Activated CD8-positive, alpha-beta T cell treated with anti-CD3 and anti-CD28 coated beads for 36 hours (primary cell): ENCODE measurements around the gene RAD51B. TPM values are rescaled to one million over a fixed set of nuclear protein-coding genes. Genes with fewer than 3 reads are reported as not detected.

Source experiments
- ATAC-seq: fragments of 200-7000 bp; cut with Tn5 transposase; one replicate; pipeline ENCODE4 v1.10.0; 2021; ENCODE audit warnings: mild to moderate bottlenecking, moderate library complexity
- CTCF ChIA-PET: fragments of 350-600 bp; sonication (Branson Sonifier 250); formaldehyde crosslinking; loops from one replicate; lab custom pipeline; 2021; ENCODE audit warnings: antibody characterized with exemption; lab: Charles Lee
- POLR2A ChIA-PET: fragments of 350-600 bp; sonication (Branson Sonifier 250); formaldehyde crosslinking; loops from one replicate; lab custom pipeline; 2021; ENCODE audit warnings: antibody characterized with exemption; lab: Charles Lee
- DNase-seq: peaks from one replicate; pipeline ENCODE4 v3.0.0-alpha.2; 2020
- H3K27ac Mint-ChIP-seq: one replicate; pipeline ENCODE4 v1.8.0; 2021; ENCODE audit warnings: mild to moderate bottlenecking, mixed read lengths
- H3K27me3 Mint-ChIP-seq: one replicate; pipeline ENCODE4 v1.8.0; 2021; ENCODE audit warnings: mixed read lengths
- H3K36me3 Mint-ChIP-seq: one replicate; pipeline ENCODE4 v1.8.0; 2021; ENCODE audit warnings: low read depth, mixed read lengths
- H3K4me1 Mint-ChIP-seq: one replicate; pipeline ENCODE4 v1.8.0; 2021; ENCODE audit warnings: low read depth, mixed read lengths
- H3K4me3 Mint-ChIP-seq: one replicate; pipeline ENCODE4 v1.8.0; 2021; ENCODE audit warnings: mild to moderate bottlenecking, moderate library complexity, mixed read lengths
- H3K9me3 Mint-ChIP-seq: one replicate; pipeline ENCODE4 v1.8.0; 2021; ENCODE audit warnings: mixed read lengths
- intact Hi-C: fragments of 100-400 bp; cut with micrococcal nuclease; formaldehyde crosslinking; loops from one replicate; pipeline ENCODE4 v1.10.0; 2022
- total RNA-seq, 2 experiments: library from RNA; stranded (reverse); gene quantifications; one replicate each; pipeline ENCODE4 v1.2.3, GENCODE V29; 2021
- TF ChIP-seq, protein P1 (sequence below): fragments of 200-600 bp; IDR thresholded peaks from one replicate; pipeline ENCODE4 v1.8.0; 2022; ENCODE audit warnings: antibody characterized with exemption, mild to moderate bottlenecking

RAD51B gene
- total RNA-seq, 2 experiments from 2014 or later = 38.2 to 40.6 TPM

DNA sequence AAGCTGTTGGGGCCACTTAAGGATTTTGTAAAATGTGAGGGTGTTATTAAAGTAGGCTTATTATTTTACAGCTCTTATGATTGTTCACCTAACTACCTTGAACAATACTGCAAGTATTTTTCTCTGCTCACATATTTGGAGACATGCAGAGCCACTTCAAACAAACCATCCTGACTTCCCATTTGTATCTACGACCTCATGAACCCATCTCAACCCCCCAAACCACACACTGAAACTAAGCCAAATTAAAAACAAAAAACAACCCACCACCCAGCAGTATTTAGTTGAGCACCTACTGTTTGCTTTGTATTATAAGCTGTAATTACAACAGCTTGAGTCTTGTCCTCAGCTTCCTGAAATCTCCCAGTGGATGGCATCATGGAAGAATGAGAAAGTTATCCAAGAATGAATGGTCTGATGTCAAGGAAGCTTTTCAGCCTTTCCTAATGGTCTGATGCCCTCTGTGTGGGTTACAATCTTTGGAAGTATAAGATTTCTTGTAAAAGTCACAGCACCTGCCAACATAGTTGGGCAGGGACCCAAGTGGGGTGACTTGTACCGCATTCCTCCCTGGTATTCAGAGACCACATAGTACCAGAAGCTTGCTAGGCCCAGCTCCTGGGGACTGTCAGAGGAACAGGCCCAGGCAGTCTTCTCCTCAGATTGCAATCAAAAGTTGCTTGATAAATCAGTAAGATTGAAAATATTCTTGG, 556.6 kb downstream of the RAD51B start:
- ATAC-seq (no peak), DNase-seq (no peak)
- peaks cover 66% of the 10 kb centered on the region for H3K4me1 Mint-ChIP-seq
- no peaks in the 10 kb centered on the region for H3K27me3 Mint-ChIP-seq
- H3K36me3 Mint-ChIP-seq = peaks cover 3% of the 10 kb centered on the region
- intact Hi-C loops = no loop called here
- POLR2A ChIA-PET = interaction anchor here (0.9 to 1.7 kb wide), 4 partner anchors 67 to 440 kb away, joined by 3 to 4 read pairs (median 4); no protein-coding TSS in a partner anchor
- no peak overlapping the region for H3K27ac Mint-ChIP-seq
- no peak overlapping the region for H3K4me3 Mint-ChIP-seq
- TF ChIP-seq, protein P1, sequence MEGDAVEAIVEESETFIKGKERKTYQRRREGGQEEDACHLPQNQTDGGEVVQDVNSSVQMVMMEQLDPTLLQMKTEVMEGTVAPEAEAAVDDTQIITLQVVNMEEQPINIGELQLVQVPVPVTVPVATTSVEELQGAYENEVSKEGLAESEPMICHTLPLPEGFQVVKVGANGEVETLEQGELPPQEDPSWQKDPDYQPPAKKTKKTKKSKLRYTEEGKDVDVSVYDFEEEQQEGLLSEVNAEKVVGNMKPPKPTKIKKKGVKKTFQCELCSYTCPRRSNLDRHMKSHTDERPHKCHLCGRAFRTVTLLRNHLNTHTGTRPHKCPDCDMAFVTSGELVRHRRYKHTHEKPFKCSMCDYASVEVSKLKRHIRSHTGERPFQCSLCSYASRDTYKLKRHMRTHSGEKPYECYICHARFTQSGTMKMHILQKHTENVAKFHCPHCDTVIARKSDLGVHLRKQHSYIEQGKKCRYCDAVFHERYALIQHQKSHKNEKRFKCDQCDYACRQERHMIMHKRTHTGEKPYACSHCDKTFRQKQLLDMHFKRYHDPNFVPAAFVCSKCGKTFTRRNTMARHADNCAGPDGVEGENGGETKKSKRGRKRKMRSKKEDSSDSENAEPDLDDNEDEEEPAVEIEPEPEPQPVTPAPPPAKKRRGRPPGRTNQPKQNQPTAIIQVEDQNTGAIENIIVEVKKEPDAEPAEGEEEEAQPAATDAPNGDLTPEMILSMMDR = no peak
- no peaks in the 10 kb centered on the region for H3K9me3 Mint-ChIP-seq
- CTCF ChIA-PET = interaction anchor here (0.9 to 2.0 kb wide), 5 partner anchors 9 to 411 kb away, joined by 3 to 6 read pairs (median 4); no protein-coding TSS in a partner anchor

DNA sequence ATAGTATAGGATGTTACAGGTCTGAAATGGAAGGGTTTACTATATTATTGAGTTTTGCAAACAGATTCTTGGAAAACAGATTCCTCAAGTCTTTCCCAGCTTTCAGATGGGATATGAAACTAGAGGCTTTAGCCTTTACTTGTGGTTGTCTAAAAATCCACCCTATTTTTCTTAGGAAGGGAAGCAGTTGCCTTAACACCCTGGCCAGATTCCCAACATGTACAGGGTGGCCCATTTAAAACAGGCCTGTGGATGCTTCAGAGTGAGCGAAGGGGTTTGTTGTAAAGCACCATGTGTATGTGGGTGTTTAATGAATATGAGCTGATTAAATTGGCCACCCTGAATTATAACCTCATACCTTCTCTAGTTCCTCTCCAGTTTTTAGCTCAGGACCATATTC, 557.4 kb downstream of the RAD51B start:
- no peak overlapping the region for H3K4me3 Mint-ChIP-seq

GRCh38 chr14:68377459-68377858, 557.9 kb downstream of the RAD51B start:
- ChIA-PET POLR2A (interaction anchor here (0.7 to 1.7 kb wide), 3 partner anchors 31 to 411 kb away, joined by 3 to 4 read pairs (median 3); no protein-coding TSS in a partner anchor), CTCF (interaction anchor here (0.9 to 1.3 kb wide), 2 partner anchors 125 to 128 kb away, joined by 3 read pairs; no protein-coding TSS in a partner anchor)
- DNase-seq (no peak), ATAC-seq (no peak)
- Mint-ChIP-seq H3K36me3 (no peaks in the 10 kb centered on the region), H3K4me1 (peaks cover 58% of the 10 kb centered on the region), H3K4me3 (no peak overlapping the region), H3K9me3 (no peaks in the 10 kb centered on the region), H3K27ac (peak overlapping the region; percentile 56), H3K27me3 (no peaks in the 10 kb centered on the region)
- intact Hi-C loops = no loop called here
- TF ChIP-seq, protein P1 = no peak

More for the DNA sequence above, 557.4 kb downstream of the RAD51B start:
- TF ChIP-seq, protein P1 = no peak
- ATAC-seq = no peak
- ChIA-PET POLR2A (interaction anchor here (0.7 to 1.7 kb wide), 4 partner anchors 31 to 440 kb away, joined by 3 to 4 read pairs (median 4); no protein-coding TSS in a partner anchor), CTCF (interaction anchor here (0.9 to 1.3 kb wide), 2 partner anchors 125 to 128 kb away, joined by 3 read pairs; no protein-coding TSS in a partner anchor)
- H3K27me3 Mint-ChIP-seq = no peaks in the 10 kb centered on the region
- intact Hi-C loops = no loop called here
- no peak for DNase-seq
- no peaks in the 10 kb centered on the region for H3K36me3 Mint-ChIP-seq
- H3K4me1 Mint-ChIP-seq = peaks cover 63% of the 10 kb centered on the region
- H3K27ac Mint-ChIP-seq = peak overlapping the region; percentile 56
- H3K9me3 Mint-ChIP-seq = no peaks in the 10 kb centered on the region

DNA sequence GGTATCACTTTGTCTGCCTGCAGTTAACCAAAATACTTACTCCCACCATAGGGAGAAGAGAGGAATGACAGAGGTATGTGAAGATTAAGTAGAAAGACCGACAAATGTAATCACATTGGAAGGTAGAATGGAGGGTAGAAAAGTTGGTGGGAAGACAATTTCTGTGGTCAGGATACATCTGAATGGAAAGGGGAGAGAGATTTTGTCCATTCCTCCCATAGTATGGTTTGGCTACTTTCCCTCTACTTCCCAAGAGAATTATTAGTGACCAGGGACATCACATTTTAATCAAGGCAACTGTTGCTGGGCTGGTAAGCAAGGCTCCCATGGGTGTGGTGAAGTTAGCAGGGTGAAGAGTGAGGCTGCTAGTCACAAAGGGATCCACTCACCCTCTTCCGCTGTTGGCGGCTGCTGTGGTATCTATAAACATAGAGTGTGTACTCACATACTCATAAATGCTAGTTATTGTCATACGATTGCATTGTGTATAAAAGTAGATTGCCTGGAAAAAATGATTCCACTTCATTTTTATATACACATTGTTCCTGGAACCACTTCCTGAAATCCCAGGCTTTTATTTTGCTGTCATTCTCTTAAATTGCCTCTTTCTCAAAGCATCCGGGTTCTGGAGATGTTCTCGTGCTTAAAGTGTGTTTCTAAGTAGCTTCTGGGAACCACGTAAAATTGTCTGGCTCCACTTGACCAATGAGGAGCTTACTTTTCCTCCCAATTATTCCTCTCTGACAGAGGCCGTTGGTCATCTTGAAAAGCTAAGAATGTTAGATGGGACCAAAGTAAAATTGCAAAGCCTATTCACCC, 560.1 kb downstream of the RAD51B start:
- Mint-ChIP-seq H3K36me3 (no peaks in the 10 kb centered on the region), H3K27me3 (no peaks in the 10 kb centered on the region), H3K4me3 (no peak overlapping the region), H3K9me3 (no peaks in the 10 kb centered on the region), H3K4me1 (peaks cover 62% of the 10 kb centered on the region), H3K27ac (no peak overlapping the region)
- DNase-seq (peak; percentile 55), ATAC-seq (peak; percentile 79)
- intact Hi-C loops = no loop called here
- ChIA-PET POLR2A (no interaction called here), CTCF (interaction anchor here (1.3 kb wide), 1 partner anchor 31 kb away, joined by 3 read pairs; no protein-coding TSS in a partner anchor)
- TF ChIP-seq, protein P1 = no peak
